ENCODE data around the gene CTTNBP2NL.
"Not testable (repeated sequence)": the region's sequence is repeated elsewhere in the genome, so short reads cannot be mapped to it uniquely, and the experiment has no call there.

GRCh38 chr1:112400706-112401105, 4.7 kb downstream of the CTTNBP2NL start:
- not testable (repeated sequence) for TF ChIP-seq ELF4 (IDR thresholded peaks at IDR 0.05); FOXM1 (IDR thresholded peaks at IDR 0.05; ENCODE audit: borderline replicate concordance); FOXA1 (IDR thresholded peaks at IDR 0.05); PKNOX1 (IDR thresholded peaks at IDR 0.05)

Data from HEK293T (cell line).